ENCODE data around the gene MISP3.

Gene MISP3

GRCh38 chr19:14059093-14059480 lies 13.5 kb upstream of the MISP3 start:
- TF ChIP-seq CTCF (IDR thresholded peaks at IDR 0.05; ENCODE audit: low read depth, low read length, missing control alignments): peak; percentile 88
- no peak for DNase-seq (ENCODE audit: low read depth)
- no peak overlapping the region for H3K4me3 ChIP-seq (ENCODE audit: low read depth, low read length)

- TF ChIP-seq CTCF (IDR thresholded peaks at IDR 0.05; ENCODE audit: low read depth, low read length, missing control alignments): no peak
These were observed 12.9 kb upstream of the MISP3 start for GRCh38 chr19:14059652-14060155.

GRCh38 chr19:14061081-14061749 lies 11.4 kb upstream of the MISP3 start:
- no peak for DNase-seq (ENCODE audit: low read depth)
- TF ChIP-seq CTCF (IDR thresholded peaks at IDR 0.05; ENCODE audit: low read depth, low read length, missing control alignments): no peak
- H3K4me3 ChIP-seq (ENCODE audit: low read depth, low read length): no peak overlapping the region

More at GRCh38 chr19:14059652-14060155, 12.9 kb upstream of the MISP3 start:
- DNase-seq (ENCODE audit: low read depth): no peak
- no peak overlapping the region for H3K4me3 ChIP-seq (ENCODE audit: low read depth, low read length)

GRCh38 chr19:14061751-14062557 lies 10.6 kb upstream of the MISP3 start, which contains the start of gene PALM3:
PALM3 (minus strand) TSS chr19:14062076; CDS start chr19:14061980, 96 bp downstream.
- no peak for TF ChIP-seq CTCF (IDR thresholded peaks at IDR 0.05; ENCODE audit: low read depth, low read length, missing control alignments)
- no peak within 1 kb of the TSS for H3K4me3 ChIP-seq (ENCODE audit: low read depth, low read length)
- DNase-seq (ENCODE audit: low read depth): no peak

GRCh38 chr19:14062558-14062855 lies 10.1 kb upstream of the MISP3 start:
- TF ChIP-seq CTCF (IDR thresholded peaks at IDR 0.05; ENCODE audit: low read depth, low read length, missing control alignments): no peak
- no peak overlapping the region for H3K4me3 ChIP-seq (ENCODE audit: low read depth, low read length)
- DNase-seq (ENCODE audit: low read depth): no peak

- no peak for DNase-seq (ENCODE audit: low read depth)
- TF ChIP-seq CTCF (IDR thresholded peaks at IDR 0.05; ENCODE audit: low read depth, low read length, missing control alignments): no peak
- H3K4me3 ChIP-seq (ENCODE audit: low read depth, low read length): no peak overlapping the region
These were observed 9.5 kb upstream of the MISP3 start for GRCh38 chr19:14063105-14063504.
